ENCODE measurements around the gene CHMP6.

CHMP6 gene

DNA sequence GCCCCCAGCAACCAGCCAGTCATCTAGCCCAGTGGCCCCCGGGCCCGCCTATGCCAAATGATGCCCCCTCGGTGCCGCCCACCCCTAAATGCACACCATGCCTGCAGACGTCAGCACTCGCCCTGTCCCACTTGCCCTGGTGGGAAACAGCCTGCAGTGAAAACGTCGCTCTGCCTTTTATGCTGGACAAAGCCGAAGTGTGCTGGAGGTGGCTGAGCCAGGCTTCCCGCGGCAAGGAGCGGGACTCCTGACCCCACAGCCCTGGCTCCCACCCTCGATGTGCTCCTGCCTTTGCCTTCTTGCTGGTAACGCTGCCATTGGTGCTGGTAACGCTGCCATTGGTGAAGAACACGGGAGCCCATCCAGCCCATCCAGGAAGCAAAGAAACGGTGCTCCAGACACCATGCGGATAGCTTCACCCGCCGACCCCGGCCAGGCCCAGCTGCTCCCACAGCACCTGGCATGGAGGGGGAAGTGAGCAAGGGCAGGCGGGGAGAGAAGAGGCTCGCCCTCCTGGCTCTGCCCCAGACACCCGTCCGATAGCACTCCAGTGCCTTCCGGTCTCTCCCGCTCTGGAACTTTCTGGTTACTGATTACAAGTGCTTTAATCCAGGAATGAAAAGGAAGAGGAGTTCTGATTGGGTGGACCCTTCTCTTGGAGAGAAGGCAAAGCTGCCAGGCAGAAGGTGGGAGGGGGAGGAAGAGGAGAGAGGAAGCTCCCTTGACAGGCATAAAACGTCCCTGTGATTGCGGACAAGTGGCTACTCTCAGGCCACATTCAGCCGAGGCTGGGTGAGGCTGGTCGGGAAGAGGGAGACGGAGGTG lies 39.3 kb downstream of the CHMP6 start:
- no peak for DNase-seq (ENCODE audit: low spot score)

DNA sequence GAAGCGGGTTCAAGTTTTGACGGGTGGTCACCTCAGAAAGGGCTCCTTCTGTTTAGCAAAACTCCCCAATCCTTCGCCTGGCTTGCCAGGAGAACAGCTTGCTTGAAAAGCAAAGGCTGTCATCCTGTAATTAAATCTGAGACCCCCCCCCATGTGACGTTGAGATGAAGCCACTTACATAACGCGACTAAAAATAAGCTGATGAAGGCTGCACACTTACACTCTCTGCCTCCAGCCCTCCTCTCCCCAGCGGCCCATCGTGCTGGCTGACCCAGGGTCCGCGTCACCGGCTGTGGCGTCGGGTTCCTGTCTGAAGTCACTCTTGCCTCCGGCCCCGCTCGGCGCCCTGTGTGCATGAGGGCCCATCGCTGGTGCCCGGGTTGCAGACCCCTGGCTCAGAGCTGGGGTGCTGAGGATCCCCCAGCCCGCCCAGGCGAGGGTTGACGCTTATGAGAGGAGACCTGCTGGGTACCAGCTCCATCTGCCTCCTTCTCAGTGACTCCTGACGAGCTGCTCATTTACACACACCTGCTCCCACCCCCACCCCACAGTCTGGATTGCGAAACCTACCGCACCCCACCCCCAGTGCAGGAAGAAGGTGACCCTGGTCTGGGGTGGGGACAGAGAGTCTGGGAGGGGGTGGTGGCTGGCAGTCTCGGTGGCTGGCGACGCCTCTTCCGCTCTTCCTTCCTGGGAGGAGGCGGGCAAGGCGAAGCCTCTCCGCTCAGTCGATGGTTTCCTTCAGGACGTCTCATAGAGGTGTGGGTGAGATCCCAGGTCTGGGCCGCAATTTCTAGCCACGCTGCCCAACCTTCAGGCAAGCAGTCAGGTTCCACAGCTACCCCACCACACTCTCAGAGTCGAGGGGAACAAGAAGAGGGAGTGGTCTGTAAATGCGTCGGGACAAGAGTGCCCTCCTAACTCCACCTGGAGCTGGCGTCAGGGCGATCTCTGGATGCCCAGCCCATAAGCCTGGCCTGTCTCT lies 40.2 kb downstream of the CHMP6 start:
- no peak for DNase-seq (ENCODE audit: low spot score)

DNA sequence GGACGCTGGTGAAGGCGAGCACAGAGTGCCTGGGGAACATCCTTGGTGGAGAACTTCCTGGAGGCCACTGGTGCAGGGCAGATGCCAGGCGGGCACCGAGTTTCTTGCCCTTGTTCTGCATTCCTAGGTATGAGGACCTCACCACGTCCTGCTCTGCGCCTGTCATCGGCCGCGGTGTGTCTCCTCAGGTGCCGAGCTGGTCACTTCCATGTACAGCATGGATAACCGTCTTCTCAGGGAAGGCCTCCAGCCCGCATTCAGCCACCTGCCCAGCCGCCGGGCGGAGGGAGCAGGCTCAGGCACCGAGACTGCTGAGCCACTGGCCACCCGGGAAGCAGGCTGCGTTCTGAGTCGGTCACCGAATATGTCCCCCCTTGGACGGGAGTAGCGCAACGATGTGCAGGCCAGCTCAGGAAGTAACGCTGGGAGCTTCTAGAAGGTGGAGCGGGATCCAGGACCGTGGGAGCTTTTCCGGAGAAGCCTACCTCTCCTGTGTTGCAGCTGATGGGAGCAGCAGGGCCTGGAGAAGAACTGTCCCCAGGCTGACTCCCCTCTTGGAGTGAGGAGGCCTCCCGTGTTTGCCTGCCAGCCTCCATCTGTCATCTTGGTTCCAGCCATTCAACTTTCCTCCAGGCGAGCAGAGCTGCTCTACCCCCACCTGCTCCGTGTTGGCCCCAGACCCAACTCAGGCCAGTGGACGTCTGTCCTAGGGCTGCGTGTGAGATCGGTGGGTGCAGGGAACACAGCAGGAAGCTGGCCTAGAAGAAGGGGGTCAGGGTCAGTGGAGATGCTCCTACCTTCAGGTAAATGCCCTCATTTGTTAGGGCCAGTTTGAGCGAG lies 41.2 kb downstream of the CHMP6 start:
- DNase-seq (ENCODE audit: low spot score): no peak

DNA sequence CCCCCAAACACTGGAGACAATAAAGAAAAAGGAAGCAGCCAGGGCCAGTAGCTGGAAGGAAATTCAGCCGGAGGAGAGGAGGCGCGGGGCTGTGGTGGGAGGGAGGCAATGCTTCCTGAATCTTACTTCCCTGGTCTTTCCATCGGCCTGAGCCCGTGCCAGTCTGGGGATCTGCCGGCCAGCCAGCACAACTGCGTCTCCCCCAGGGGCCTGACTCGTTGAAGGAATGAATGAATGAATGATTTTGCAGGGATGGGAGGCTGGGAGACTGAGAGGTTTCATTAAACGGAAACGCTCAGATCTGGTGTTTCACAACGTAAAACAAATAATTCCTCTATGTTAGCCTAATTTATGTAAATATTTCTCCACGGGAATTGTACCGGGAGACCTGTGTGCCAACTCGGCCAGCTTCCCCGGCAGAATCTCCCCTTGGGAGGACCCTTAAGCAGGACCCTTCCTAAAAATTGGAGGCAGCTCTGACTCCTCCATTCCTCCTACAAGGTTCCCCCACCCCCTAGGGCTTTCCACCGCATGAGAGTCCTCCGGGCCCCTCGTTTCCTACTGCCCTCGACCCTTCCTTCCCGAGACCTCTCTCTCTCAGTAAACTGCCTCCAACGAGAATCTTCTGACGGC lies 42.0 kb downstream of the CHMP6 start:
- no peak for DNase-seq (ENCODE audit: low spot score)

DNA sequence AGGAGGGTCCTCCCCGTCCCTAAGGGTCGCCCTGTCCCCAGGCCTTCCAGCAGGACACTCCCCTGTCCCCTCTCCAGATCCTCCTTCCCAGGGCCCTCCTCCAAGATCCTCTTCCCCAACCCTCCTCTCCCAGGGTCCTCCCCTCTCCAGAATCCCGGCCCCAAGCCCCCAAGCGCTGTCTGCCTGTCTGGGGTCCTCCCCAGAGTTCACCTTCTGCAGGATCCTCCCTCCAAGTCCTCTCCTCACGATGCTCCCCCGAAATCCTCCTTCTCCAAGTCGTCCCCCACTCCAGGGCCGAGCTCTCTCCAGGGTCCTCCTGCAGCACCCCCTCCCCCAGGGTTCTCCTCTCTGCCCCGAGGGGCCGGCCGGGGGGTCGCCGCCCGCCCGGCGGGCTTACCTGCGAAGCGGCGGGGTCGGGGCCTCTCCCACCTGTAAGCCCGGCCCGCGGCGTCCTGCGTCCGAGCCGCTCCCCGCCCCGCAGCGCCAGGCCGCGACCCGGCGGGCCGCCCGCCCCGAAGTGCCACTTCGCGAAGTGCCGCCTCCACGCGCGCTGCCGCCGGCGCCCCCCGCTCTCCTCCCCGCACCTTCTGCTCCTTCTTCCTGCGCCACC lies 42.6 kb downstream of the CHMP6 start:
- no peak for DNase-seq (ENCODE audit: low spot score)

DNA sequence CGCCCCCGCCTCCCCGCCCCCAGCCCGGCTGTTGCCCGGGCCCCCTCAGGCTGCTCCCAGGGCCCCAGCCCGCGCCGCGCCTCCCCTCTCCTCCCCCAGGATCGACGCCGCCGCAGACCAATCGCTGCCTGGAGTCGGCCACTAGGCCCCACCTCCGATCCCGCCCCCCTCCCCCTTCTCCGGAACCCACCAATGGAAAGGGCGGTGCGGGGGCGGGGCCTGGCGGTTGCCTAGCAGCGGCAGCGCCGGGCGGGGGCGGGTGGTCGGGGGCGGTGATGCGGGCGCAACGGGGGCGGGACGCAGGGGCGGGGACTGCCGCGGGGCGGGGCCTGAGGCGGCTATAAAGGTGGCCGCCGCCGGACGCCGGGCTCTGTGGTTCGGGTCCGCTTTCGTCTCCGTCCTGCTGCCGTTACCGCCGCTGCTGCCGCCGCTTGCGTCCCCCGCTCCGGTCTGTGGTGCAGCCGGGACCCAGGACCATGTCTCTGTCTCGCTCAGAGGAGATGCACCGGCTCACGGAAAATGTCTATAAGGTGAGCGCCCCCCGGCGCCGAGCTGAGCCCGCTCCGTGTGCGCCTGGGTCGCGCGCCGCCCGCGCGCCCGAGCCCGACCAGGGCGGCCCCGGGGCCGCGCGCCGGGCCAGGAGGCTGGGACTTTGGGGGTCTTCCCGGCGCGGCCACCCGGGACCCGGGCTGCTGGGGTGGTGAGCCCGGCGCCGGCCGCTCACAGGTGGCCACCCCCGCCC lies 43.3 kb downstream of the CHMP6 start, which contains the start of gene BAIAP2:
BAIAP2 (plus strand) TSS at position 373 of the 742 bp plus-strand sequence; CDS start at position 477, 104 bp downstream.
- peak; percentile 89 for DNase-seq (ENCODE audit: low spot score)

DNA sequence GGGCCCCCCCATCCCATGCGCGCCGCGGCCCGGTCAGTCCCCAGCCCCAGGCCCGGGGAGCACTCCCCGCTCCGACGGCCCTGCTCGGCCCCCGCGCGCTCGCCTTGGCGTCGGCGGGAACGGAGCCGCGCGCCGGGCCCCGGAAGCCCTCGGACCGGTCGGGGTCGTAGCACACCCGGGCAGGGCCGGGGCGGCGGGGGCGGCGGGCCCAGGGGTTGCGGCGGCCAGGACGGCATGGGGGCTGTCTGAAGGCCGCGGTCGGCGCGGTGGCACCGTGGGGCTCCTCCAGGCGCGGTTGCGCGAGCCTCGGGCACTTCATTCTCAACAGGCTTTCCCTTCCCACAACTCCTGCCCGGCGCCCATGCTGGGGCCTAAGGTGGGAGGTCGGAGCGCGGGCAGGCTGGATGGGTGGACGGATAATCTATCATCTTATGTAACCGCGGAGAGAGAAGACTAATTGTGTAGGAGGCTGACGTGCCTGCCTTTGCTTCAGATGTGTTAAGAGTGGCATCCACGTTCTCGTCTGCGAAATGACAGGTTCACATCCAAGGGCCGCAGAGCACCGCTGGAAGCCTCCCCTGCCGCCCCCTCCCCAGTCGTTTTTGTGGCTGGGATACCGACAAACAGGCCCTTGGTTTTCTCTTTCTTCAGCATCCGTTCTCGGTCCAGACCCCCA lies 44.0 kb downstream of the CHMP6 start:
- no peak for DNase-seq (ENCODE audit: low spot score)

DNA sequence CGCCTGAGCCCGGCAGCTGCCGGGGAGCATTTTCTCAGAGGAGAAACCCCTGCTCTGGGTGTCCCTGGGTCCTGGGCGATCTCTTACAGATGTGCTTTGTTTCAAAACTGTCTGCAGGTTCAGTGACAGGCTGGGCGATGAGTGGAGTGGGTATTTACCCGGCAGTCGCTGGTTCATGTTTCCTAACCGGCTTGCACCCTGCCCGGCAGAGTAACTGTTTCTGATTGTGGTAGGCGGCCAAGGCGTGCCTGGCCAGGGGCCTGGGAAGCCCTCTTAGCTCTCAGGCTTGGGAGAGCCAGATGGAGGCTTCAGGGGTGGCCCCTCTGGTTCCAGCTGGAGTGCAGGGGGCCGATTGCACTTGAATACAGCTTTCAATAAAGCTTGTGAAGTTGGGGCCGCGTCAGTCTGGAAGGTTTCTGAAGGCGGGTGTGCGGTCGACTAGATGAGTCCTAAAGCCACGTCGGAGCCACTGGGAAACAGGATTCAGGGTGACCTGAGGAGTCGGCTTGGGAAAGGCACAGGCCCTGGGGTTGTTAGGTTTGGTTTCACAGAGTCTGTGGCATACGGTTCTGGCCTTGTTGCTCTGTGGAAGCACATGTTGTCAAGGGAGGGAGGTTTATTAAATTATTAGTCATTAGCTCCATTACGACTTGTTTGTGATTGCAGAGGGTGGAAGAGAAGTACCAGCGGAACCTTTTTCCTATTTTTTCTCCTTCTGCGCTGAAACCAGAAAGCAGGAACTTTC lies 44.7 kb downstream of the CHMP6 start:
- DNase-seq (ENCODE audit: low spot score): no peak

DNA sequence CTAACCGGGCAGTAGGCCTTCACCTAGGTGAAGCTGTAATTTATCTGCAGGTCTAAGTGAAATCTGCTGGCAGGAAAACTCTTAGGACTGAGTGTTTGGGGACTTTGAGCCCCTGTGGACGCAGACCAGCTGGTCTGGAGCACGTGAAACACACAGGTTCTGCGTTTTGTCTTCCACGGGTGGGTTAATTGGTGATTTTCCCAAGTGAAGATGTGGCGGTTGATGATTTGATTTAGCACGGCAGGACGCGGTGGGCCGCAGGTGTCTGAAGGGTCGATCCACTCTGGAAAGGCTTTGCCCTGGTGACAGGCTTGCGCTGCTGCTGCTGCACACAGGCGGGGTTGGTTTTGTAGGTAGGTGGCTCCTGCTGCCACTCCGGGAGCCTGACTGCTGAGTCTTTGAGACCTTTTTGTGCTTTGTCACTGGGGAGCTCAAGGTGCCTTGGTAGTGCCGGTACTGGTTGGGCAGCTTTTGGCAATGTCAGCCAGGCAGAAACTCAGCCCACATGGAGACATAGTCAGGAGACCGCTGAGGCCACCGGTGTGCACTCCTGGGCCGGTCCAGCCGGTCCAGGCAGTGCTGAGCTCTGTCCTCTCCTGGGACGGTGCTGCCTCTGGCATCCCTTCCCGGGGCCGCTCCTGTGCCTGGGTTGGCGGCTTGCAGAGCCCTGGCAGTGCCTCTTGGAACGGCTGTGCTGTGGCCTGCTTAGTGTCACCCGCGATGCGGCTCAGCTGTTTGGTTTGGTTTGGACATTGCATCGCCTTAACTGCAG lies 45.6 kb downstream of the CHMP6 start:
- DNase-seq (ENCODE audit: low spot score): no peak

DNA sequence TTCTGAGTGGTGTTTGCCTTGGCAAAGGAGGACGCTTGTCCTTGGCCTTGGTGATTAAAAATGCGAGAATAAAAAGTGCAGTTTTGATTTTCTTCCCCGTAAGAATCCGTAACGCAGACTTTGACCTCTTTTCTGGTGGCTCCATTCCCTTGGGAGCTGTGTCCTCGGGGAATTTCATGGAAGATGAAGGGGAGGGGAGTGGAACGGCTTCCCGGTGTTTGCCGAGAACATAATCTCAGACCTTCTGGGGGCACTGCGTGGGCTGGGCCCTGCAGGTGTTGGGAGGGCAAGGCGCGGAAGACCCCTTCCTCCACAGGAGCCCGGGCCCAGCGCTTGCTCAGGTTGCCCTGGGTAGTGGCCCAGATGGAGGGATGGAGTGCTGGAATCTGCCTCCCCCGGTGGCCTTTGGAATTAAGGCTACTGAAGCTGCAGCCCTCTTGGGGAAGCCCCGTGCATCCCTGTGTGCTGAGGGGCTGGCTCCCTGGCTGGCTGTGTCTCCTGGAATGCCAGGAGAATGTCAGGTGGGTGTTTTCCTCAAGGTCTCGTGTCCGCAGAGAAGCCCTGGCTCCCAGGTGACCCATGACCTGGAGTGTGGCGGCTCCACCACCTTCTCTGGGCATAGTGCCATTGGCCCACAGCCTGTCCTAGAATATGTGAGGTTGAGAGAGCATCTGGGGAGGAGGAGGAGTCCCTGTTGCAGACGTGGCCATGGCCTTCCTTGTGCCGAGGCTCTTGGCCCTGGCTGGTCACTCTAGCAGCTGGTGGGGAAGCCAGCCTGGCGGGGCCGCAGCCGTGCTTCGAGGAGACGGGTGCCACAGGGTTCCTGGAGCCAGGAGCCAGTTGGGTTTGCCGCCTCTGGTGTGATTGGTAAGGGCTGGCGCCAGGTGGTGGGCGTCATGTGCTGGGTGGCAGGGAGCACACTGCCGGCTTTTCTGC lies 46.4 kb downstream of the CHMP6 start:
- no peak for DNase-seq (ENCODE audit: low spot score)

DNA sequence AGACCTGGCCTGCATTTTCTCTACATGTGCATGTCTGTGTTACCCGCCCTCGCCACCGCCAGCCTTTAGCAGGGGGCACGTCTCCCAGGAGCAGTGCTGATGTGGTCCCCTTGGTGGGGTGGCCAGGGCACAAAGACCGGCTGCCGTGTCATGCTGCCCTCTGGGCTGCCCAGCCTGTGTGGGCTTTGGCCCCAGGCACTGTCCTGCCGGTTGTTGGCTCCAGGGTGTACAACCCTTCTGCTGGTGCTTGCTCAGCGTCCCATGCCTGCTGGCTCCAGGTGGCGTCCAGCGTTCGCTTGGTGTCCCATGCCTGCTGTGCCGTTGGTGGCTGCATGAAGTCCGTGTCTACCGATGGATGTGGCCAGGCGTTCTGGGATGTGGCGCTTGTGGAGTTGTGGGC lies 47.5 kb downstream of the CHMP6 start:
- no peak for DNase-seq (ENCODE audit: low spot score)

DNA sequence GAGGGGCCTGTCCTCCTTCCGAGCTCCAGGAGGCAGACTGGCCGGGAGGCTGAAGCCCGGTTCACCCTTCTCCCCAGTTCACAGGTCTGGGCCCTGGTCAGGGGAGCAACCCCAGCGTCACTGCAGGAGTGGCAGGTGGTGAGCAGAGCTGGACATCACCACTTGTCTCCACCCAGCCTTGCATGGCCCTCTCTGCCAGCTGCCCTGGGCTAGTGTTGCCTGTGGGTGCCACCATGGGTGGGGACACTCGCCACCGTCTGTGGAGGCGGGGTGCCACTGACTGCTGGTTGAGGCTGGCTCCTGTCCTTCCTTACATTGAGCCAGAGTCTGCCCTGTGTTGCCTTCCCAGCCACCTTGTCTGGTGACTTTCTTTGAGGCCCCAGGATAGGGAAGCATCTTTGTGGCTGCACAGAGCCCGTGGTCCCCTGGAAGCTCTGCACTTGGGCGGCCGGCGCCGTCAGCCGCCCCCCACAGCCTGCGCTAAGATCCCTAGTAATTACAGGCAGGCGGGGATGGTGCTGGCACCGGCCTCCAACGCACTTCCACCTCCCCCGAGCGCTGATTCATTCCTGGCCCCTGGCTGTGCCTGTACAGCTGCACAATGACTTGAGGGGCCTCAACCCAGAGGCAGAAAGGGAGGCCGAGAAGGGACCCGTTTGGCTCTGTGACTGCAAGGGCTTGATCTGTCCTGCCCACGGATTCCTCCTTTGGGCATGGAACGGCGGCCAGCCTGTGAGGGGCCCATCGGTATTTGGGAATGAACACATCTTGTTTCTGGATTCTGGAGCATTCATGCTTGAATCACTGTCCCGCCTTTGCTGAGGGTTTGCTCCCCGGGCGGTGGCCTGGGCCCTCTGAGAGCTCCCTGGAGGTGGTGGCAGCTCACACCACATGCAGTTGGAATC lies 48.5 kb downstream of the CHMP6 start:
- DNase-seq (ENCODE audit: low spot score): no peak

DNA sequence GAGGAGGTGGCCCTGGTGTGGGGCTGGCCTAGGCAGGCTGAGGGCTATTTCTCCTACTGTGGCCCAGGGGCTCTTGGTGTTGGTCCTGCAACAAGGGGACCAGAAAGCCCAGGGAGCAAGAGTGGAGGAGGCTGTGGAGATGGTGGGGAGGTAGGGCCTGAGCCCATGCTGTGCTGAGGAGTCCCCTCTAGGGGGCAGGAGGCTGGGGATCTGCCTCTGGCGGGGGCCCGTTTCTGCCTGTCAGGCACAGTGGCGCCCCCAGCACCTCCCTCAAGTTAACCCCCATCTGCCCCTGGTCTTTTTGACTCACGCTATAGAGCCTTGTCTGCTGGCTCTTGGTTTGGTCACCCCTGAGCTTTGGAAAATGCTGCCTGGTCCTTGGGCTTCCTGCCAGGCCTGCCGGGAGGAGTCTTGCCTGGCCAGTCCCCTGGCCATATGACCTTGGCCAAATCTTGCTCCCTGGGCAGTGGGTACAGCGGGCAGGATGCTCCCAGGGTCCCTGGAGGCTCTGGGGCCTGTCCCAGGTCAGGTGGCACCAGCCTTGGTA lies 49.2 kb downstream of the CHMP6 start:
- DNase-seq (ENCODE audit: low spot score): no peak

DNA sequence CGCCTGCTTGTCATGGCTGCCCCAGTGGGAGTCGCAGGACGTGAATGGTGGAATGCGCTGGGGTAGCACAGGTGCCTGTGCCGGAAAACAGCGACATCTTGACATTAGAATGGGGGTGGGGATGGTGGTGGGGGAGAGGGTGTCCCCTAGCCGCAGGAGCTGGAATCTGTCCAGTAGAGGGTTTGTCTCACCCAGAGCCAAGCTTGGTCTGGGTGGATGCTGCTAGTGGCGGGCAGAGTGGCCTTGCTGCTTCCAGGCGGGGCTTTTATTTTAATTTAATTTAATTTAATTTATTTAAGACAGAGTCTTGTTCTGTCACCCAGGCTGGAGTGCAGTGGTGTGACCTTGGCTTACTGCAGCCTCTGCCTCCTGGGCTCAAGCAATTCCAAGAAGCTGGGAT lies 51.0 kb downstream of the CHMP6 start:
- DNase-seq (ENCODE audit: low spot score): no peak

DNA sequence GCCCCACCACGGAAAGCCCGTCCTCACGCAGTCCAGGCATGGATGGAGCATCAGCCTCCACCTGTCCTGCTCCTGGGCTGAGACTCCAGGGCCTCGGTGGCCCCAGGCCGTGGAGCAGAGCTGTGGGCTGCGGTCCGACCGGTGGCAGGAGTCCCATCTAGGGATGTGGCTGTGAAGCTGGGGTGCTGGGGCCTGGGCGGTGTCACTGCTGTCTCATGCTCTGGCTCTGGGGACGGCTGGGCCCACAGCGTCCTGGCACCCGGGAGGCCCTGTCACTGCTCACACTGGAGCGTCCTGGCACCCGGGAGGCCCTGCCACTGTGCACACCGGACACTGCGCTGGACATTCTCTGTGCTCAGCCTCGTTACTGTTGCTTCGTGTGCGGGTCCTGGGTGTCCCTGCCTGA lies 51.7 kb downstream of the CHMP6 start:
- no peak for DNase-seq (ENCODE audit: low spot score)
